Activated T-cell treated with anti-CD3 and anti-CD28 coated beads for 4 hours (primary cell): ENCODE data around the gene CCNB2.

Experiments
- DNase-seq: peaks from one replicate; pipeline ENCODE4 v3.0.0-alpha.2; 2020

Gene CCNB2

DNA sequence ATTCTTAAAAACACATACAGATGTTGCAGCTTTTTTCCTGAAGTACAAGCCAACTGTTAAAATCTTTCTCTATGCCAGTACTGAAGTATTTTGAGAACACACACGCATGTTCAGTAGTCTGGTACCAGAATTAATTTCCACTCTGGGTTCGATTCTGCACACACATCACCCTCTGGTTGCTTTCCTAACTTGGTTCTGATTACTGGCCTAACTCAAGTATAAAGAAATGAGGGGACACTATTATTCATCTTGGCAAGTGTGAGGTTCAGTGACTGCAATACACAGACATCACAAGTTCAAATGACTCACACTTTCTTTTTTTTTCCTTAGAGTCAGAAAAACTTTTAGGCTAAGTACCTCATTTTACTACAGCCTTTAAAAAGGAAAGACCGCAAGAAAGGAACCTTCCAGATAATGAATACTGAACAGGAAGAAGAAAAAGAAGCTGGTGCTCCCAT lies 64.3 kb downstream of the CCNB2 start:
- no peak for DNase-seq

DNA sequence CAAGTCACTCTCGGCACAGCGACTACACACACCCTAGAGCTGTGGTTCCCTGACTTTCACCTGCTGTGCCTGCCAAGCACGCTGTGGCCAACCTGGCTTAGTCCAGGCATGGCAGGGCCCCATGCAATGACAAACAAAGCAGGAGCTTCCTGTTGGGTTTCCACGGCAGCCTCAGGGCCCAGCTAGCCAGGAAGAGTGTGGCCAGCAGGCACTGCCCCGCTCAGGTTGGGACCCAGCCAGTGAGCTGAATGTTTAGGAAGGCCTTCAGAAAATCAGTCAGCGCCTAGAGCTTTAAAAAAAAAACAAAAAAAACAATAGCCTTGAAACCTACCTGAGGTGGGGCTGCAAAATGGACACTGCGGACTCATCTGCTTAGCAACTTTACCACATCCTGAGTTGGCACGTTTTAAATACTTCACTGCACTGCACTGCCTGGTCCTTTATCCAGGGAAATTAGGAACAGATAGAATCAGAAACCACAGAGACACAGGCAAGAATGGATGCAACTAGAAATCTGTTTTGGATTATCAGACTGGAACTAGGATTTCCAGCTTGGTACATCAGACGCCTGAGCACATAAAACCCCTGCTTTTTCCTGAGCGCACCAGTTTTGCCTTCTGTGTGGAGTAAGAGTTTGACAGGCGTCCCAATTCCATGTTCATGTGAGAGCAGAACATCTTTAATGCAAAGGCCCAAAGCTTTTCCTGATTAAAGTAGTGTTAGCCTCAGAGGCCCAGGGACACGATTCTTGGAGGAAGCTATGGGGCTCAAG lies 65.5 kb downstream of the CCNB2 start:
- DNase-seq, result no peak

DNA sequence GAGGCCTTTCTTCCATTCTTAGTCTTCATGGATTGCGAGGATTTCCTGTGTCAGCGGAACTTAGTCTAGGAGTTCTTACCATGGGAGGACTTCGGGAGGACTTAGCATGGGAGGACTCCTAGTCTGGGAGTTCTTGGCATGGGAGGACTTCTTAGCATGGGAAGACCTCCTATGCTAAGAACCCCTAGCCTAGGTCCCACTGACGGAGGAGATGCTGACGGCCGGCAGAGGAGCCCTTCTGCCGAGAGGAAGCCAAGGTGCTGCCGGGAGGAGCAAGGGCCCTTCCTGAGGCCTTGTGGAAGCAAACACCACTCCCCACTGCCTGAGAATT lies 66.1 kb downstream of the CCNB2 start:
- no peak for DNase-seq

DNA sequence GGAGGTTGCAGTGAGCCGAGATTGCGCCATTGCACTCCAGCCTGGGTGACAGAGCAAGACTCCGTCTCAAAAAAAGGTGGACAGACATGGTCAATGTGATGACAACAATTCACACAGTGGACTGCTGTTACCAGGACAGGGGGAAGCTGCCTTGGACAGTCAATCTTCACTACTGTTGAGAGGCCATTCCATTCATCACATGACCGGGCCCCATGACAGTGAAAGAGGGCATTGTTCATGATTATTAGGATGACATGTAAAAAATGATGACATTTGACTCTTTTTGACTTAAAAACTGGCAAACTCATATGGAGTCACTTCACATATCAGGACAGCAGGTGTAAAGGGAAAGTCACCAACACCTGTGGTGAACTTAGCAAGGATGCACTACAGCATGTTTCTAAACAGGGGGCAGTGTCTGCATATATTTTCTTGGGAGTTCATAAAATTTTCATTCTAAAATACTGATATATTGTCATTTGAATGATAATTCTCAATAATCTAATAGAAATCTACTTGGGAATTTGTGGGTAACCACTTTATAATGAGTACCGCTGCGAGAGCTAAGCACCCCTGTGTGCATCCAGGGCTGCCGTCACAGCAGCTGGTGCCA lies 67.4 kb downstream of the CCNB2 start:
- no peak for DNase-seq

DNA sequence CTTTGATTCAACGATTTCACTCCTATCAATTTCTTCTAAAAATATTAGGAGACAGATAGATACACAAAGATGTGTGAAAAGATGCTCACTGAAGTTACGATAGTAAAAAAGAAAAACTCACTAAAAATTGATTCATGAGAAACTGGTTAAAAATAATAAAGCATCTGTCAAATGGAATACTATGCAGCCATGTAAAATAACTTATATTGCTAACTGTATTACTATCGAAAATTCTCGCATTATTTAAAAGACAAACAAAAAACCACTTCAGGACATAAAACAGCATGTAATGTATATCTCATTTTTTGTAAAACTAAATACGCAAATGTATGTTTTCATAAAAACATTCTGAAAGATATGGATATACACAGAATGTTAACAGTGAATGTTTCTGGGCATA lies 68.2 kb downstream of the CCNB2 start:
- no peak for DNase-seq

DNA sequence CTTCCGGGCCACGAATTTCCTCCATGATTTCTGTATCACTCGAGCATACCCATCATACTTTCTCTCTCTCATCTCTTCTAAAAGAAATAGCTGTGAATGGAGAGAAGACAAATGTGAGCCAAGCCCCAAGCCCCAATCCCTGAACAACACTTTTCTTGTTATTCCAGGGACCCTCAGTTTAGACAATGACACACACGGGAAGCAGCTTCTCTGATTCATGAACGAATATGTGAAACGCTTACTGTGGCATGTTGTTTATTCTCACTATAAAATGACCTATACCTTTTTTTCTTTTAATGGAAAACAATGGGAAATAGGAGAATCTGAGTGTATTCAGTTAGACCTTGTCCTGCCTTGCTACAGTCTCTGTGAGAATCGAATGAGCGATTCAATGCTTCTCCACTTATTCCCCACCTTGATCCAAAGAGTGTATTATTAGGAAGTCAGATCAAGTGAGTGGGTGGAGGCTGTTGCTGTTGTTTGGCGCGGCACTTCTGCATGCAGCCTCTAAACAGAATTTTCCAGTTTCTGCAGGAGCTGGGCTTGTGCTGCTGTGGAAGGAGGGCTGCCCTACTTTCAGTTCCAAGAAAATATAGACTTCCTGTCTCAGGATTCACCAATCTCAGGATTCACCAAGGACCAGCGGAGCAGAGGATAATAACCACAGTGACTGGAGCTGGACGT lies 69.3 kb downstream of the CCNB2 start:
- no peak for DNase-seq
